WTC11 (cell line): Measurements from ENCODE around the gene INSC. TPM values are rescaled to one million over a fixed set of nuclear protein-coding genes. Genes with fewer than 3 reads are reported as not detected.

Experiments
- ATAC-seq: fragments of 200-7000 bp; cut with Tn5 transposase; 2 replicates; pipeline ENCODE4 v1.10.0; 2021; ENCODE audit warnings: mild to moderate bottlenecking, moderate library complexity
- CTCF ChIA-PET: fragments of 300-600 bp; sonication (Branson Sonifier 250); formaldehyde crosslinking; loops from one replicate; lab custom pipeline; 2021; ENCODE audit warnings: antibody characterized with exemption; lab: Charles Lee
- POLR2A ChIA-PET: fragments of 350-600 bp; sonication (Branson Sonifier 250); formaldehyde crosslinking; loops from one replicate; lab custom pipeline; 2021; ENCODE audit warnings: antibody characterized with exemption; lab: Charles Lee
- DNase-seq: peaks from one replicate; pipeline ENCODE4 v3.0.0; 2021; ENCODE audit warnings: low spot score
- H3K27ac Mint-ChIP-seq: 2 replicates; pipeline ENCODE4 v1.8.0; 2021; ENCODE audit warnings: mixed read lengths
- H3K27me3 Mint-ChIP-seq: 2 replicates; pipeline ENCODE4 v1.8.0; 2021; ENCODE audit warnings: low read depth, mild to moderate bottlenecking, moderate library complexity, mixed read lengths
- H3K36me3 Mint-ChIP-seq: 2 replicates; pipeline ENCODE4 v1.8.0; 2021; ENCODE audit warnings: mixed read lengths
- H3K4me1 Mint-ChIP-seq: 2 replicates; pipeline ENCODE4 v1.8.0; 2022; ENCODE audit warnings: mixed read lengths
- H3K4me3 Mint-ChIP-seq: 2 replicates; pipeline ENCODE4 v1.8.0; 2021; ENCODE audit warnings: mild to moderate bottlenecking, moderate library complexity, mixed read lengths
- H3K9me3 Mint-ChIP-seq: 2 replicates; pipeline ENCODE4 v1.8.0; 2021; ENCODE audit warnings: mixed read lengths
- AFF4 ChIP-seq: sonication (generic); formaldehyde crosslinking; IDR thresholded peaks from 2 replicates; pipeline ENCODE4 v1.8.1; 2023; ENCODE audit warnings: mild to moderate bottlenecking, missing genetic modification reagents, borderline replicate concordance
- CDX4 ChIP-seq: fragments of 250-450 bp; sonication (Bioruptor Pico); IDR thresholded peaks from 2 replicates; pipeline ENCODE4 v1.9.0; 2021; ENCODE audit warnings: moderate library complexity, mild to moderate bottlenecking, inconsistent platforms, borderline replicate concordance
- ELF4 ChIP-seq: sonication (generic); formaldehyde crosslinking; IDR thresholded peaks from 2 replicates; pipeline ENCODE4 v1.8.1; 2022; ENCODE audit warnings: low read depth, mild to moderate bottlenecking, moderate library complexity, missing genetic modification reagents
- ERG ChIP-seq: fragments of 250-450 bp; sonication (Bioruptor Pico); IDR thresholded peaks from 2 replicates; pipeline ENCODE4 v1.8.0; 2021; ENCODE audit warnings: mild to moderate bottlenecking
- ESRRA ChIP-seq: sonication (generic); formaldehyde crosslinking; IDR thresholded peaks from 2 replicates; pipeline ENCODE4 v1.8.1; 2022; ENCODE audit warnings: mild to moderate bottlenecking, missing genetic modification reagents, borderline replicate concordance
- GTF2I ChIP-seq: fragments of 250-450 bp; sonication (Bioruptor Pico); conservative IDR thresholded peaks from 2 replicates; pipeline ENCODE4 v1.4.0; 2021; ENCODE audit warnings: mild to moderate bottlenecking
- JAZF1 ChIP-seq: fragments of 250-450 bp; sonication (Bioruptor Pico); IDR thresholded peaks from 2 replicates; pipeline ENCODE4 v1.9.0; 2021; ENCODE audit warnings: moderate library complexity, mild to moderate bottlenecking, inconsistent platforms
- MYBL2 ChIP-seq: sonication (generic); formaldehyde crosslinking; IDR thresholded peaks from 2 replicates; pipeline ENCODE4 v1.8.1; 2023; ENCODE audit warnings: mild to moderate bottlenecking, moderate library complexity, missing genetic modification reagents
- NR2C2 ChIP-seq: sonication (generic); formaldehyde crosslinking; IDR thresholded peaks from 2 replicates; pipeline ENCODE4 v1.8.0; 2022; ENCODE audit warnings: mild to moderate bottlenecking, missing genetic modification reagents
- PRRX2 ChIP-seq: fragments of 250-450 bp; sonication (Bioruptor Pico); IDR thresholded peaks from 2 replicates; pipeline ENCODE4 v1.8.0; 2021; ENCODE audit warnings: mild to moderate bottlenecking
- SP1 ChIP-seq: sonication (generic); formaldehyde crosslinking; conservative IDR thresholded peaks from 2 replicates; pipeline ENCODE4 v1.8.1; 2022; ENCODE audit warnings: missing genetic modification reagents
- STAT6 ChIP-seq: sonication (generic); formaldehyde crosslinking; conservative IDR thresholded peaks from 2 replicates; pipeline ENCODE4 v1.8.1; 2023; ENCODE audit warnings: mild to moderate bottlenecking, low read depth, missing genetic modification reagents, moderate library complexity
- USF1 ChIP-seq: sonication (generic); formaldehyde crosslinking; IDR thresholded peaks from 2 replicates; pipeline ENCODE4 v1.8.0; 2022; ENCODE audit warnings: mild to moderate bottlenecking, missing genetic modification reagents
- ZBTB43 ChIP-seq: sonication (generic); formaldehyde crosslinking; IDR thresholded peaks from 2 replicates; pipeline ENCODE4 v1.8.1; 2023; ENCODE audit warnings: mild to moderate bottlenecking, missing genetic modification reagents
- ZMAT4 ChIP-seq: fragments of 250-450 bp; sonication (Bioruptor Pico); IDR thresholded peaks from 2 replicates; pipeline ENCODE4 v1.9.0; 2021; ENCODE audit warnings: mild to moderate bottlenecking
- ZNF121 ChIP-seq: sonication (generic); formaldehyde crosslinking; IDR thresholded peaks from 2 replicates; pipeline ENCODE4 v1.8.0; 2023; ENCODE audit warnings: missing genetic modification reagents
- ZNF219 ChIP-seq: sonication (generic); formaldehyde crosslinking; IDR thresholded peaks from 2 replicates; pipeline ENCODE4 v1.8.0; 2023; ENCODE audit warnings: missing genetic modification reagents, mild to moderate bottlenecking, borderline replicate concordance
- ZNF263 ChIP-seq: sonication (generic); formaldehyde crosslinking; IDR thresholded peaks from 2 replicates; pipeline ENCODE4 v1.8.1; 2022; ENCODE audit warnings: low read depth, mild to moderate bottlenecking, moderate library complexity, missing genetic modification reagents
- ZNF425 ChIP-seq: fragments of 250-450 bp; sonication (Bioruptor Pico); conservative IDR thresholded peaks from 2 replicates; pipeline ENCODE4 v1.9.0; 2021; ENCODE audit warnings: mild to moderate bottlenecking
- ZNF671 ChIP-seq: fragments of 250-450 bp; sonication (Bioruptor Pico); IDR thresholded peaks from 2 replicates; pipeline ENCODE4 v1.8.0; 2021; ENCODE audit warnings: mild to moderate bottlenecking
- total RNA-seq: library from RNA; stranded (reverse); gene quantifications from 3 replicates; pipeline ENCODE4 v1.2.3, GENCODE V29; 2021

INSC gene
- total RNA-seq, 1 experiment from 2014 or later: 0.44 TPM

GRCh38 chr11:15095736-15096228, 18.9 kb upstream of the INSC start (continued):
- TF ChIP-seq CDX4 (CRISPR knock-in tag) (no peak), ZNF263 (CRISPR knock-in tag) (no peak), USF1 (CRISPR knock-in tag) (no peak), ZNF219 (CRISPR knock-in tag) (no peak), ERG (CRISPR knock-in tag) (no peak), MYBL2 (CRISPR knock-in tag) (no peak), ZNF121 (no peak)

- ChIA-PET POLR2A (no interaction called here), CTCF (interaction anchor here (0.9 to 2.2 kb wide), 3 partner anchors 22 to 190 kb away, joined by 3 to 7 read pairs (median 4); no protein-coding TSS in a partner anchor)
- no peak for ATAC-seq
- Mint-ChIP-seq H3K4me3 (no peak overlapping the region), H3K9me3 (peaks cover 3% of the 10 kb centered on the region), H3K27me3 (peaks cover 3% of the 10 kb centered on the region; the same call in 1 of the 2 replicates)
- DNase-seq: no peak
- TF ChIP-seq GTF2I (no peak), SP1 (CRISPR knock-in tag) (no peak), STAT6 (CRISPR knock-in tag) (no peak), ZBTB43 (no peak), ZMAT4 (no peak), ZNF425 (CRISPR knock-in tag) (no peak), AFF4 (no peak), NR2C2 (CRISPR knock-in tag) (no peak), ELF4 (CRISPR knock-in tag) (no peak), JAZF1 (CRISPR knock-in tag) (no peak), ESRRA (CRISPR knock-in tag) (no peak), PRRX2 (CRISPR knock-in tag) (no peak), ZNF671 (CRISPR knock-in tag) (no peak)
- TF ChIP-seq, all 79 proteins: peak for 0
- no peak overlapping the region for H3K27ac Mint-ChIP-seq
- no peaks in the 10 kb centered on the region for H3K36me3 Mint-ChIP-seq
- no peaks in the 10 kb centered on the region for H3K4me1 Mint-ChIP-seq
These were observed 17.3 kb upstream of the INSC start for GRCh38 chr11:15097411-15097810.
